Epithelial cell of proximal tubule (primary cell): Measurements from ENCODE around the gene CCDC34. TPM values are rescaled to one million over a fixed set of nuclear protein-coding genes. Genes with fewer than 3 reads are reported as not detected.

Source experiments
- DNase-seq: peaks from one replicate; pipeline ENCODE4 v3.0.0-alpha.2; 2011; ENCODE audit warnings: low read depth
- H3K4me3 ChIP-seq: 2 replicates; pipeline ENCODE4 v1.5.1; 2011; ENCODE audit warnings: low read depth, mild to moderate bottlenecking, low read length
- CTCF ChIP-seq: conservative IDR thresholded peaks from 2 replicates; pipeline ENCODE4 v1.5.1; 2012; ENCODE audit warnings: low read depth, mild to moderate bottlenecking, low read length
- total RNA-seq: library from RNA; depleted of rRNA; stranded (reverse); fragments of >200 nt; gene quantifications from 2 replicates; pipeline ENCODE4 v1.2.3, GENCODE V29; 2015

The CCDC34 gene
- total RNA-seq, 1 donor from 2014 or later, result 5.7 TPM

GRCh38 chr11:27293515-27294417 lies 69.2 kb downstream of the CCDC34 start:
- TF ChIP-seq CTCF, result no peak
- H3K4me3 ChIP-seq, result no peak overlapping the region
- DNase-seq, result no peak

GRCh38 chr11:27292637-27293010 lies 70.4 kb downstream of the CCDC34 start:
- TF ChIP-seq CTCF, result no peak
- H3K4me3 ChIP-seq, result no peak overlapping the region
- no peak for DNase-seq

- no peak overlapping the region for H3K4me3 ChIP-seq
- DNase-seq, result no peak
- TF ChIP-seq CTCF, result no peak
These were observed 70.9 kb downstream of the CCDC34 start for GRCh38 chr11:27291954-27292636.

- no peak for DNase-seq
- TF ChIP-seq CTCF, result no peak
- no peak overlapping the region for H3K4me3 ChIP-seq
These were observed 71.6 kb downstream of the CCDC34 start for GRCh38 chr11:27291302-27291889.

- DNase-seq, result no peak
- H3K4me3 ChIP-seq, result no peak overlapping the region
- no peak for TF ChIP-seq CTCF
These were observed 72.6 kb downstream of the CCDC34 start for GRCh38 chr11:27290261-27291050.

Other genes starting within 250 kb of the CCDC34 start
- 62.7 and 64.2 TPM in 2 replicates for gene LGR4, start 109.6 kb upstream of the CCDC34 start, total RNA-seq
- 23.5 and 35.0 TPM in 2 replicates for gene LIN7C, start 143.6 kb upstream of the CCDC34 start, total RNA-seq